Measurements from ENCODE around the gene ARHGAP24. TPM values are rescaled to one million over a fixed set of nuclear protein-coding genes. Genes with fewer than 3 reads are reported as not detected.

The ARHGAP24 gene
- polyA plus RNA-seq, 3 donors: 12.5 to 32.0 (median 18.8) TPM

GRCh38 chr4:86048426-86048825 is 573.5 kb downstream of the ARHGAP24 start:
- Mint-ChIP-seq H3K4me3 (no peak overlapping the region), H3K36me3 (no peaks in the 10 kb centered on the region), H3K27ac (no peak overlapping the region), H3K9me3 (no peaks in the 10 kb centered on the region), H3K4me1 (no peaks in the 10 kb centered on the region), H3K27me3 (ENCODE audit: low read depth in 3 of 3) (peaks cover 1 to 2% (median 2%) of the 10 kb centered on the region in 3 donors)
- intact Hi-C loops (cut with micrococcal nuclease): loop anchor here (10.0 kb wide), 1 partner anchor 904 kb away; no protein-coding TSS in a partner anchor
- no peaks in the 10 kb centered on the region for H3K27me3 ChIP-seq (ENCODE audit: control insufficient read depth in 2 of 2, insufficient read depth in 2 of 2, low read length in 2 of 2)
- no peaks in the 10 kb centered on the region for H4K20me1 ChIP-seq (ENCODE audit: insufficient read depth, low read length)
- no CpG with 5 or more reads among the region's 1 CpG for WGBS (ENCODE audit: insufficient coverage)
- no peaks in the 10 kb centered on the region for H3K4me1 ChIP-seq (ENCODE audit: control insufficient read depth in 1 of 2, insufficient read depth in 2 of 2, low read length in 2 of 2)
- no peaks in the 10 kb centered on the region for H3K9me3 ChIP-seq (replicated peaks in 1 of 2; ENCODE audit: control insufficient read depth in 1 of 2, insufficient read depth in 1 of 2, low read length in 2 of 2)
- no peak overlapping the region for H3K4me2 ChIP-seq (replicated peaks; ENCODE audit: extremely low read depth, low read length, poor library complexity, severe bottlenecking)
- H3K79me2 ChIP-seq (ENCODE audit: insufficient read depth, low read length): no peaks in the 10 kb centered on the region
- no peak overlapping the region for H3K9ac ChIP-seq (ENCODE audit: insufficient read depth, low read length, poor library complexity, severe bottlenecking)
- no peak for TF ChIP-seq CTCF (IDR thresholded peaks at IDR 0.05)
- no peak overlapping the region for H2AFZ ChIP-seq (ENCODE audit: insufficient read depth, low read depth, low read length, poor library complexity, severe bottlenecking)
- no peak overlapping the region for H3K4me3 ChIP-seq (replicated peaks in 1 of 3; ENCODE audit: low read depth in 2 of 3, low read length in 3 of 3)
- H3K27ac ChIP-seq (ENCODE audit: low read depth in 1 of 2, low read length in 2 of 2): no peak overlapping the region
- H3K36me3 ChIP-seq (replicated peaks in 1 of 2; ENCODE audit: control insufficient read depth in 1 of 2, insufficient read depth in 2 of 2, low read length in 2 of 2): no peaks in the 10 kb centered on the region
- no peak for DNase-seq

GRCh38 chr4:86050496-86050895 is 575.5 kb downstream of the ARHGAP24 start:
- no peaks in the 10 kb centered on the region for H3K27me3 ChIP-seq (ENCODE audit: control insufficient read depth in 2 of 2, insufficient read depth in 2 of 2, low read length in 2 of 2)
- H3K4me2 ChIP-seq (replicated peaks; ENCODE audit: extremely low read depth, low read length, poor library complexity, severe bottlenecking): no peak overlapping the region
- no peak for TF ChIP-seq CTCF (IDR thresholded peaks at IDR 0.05)

More at GRCh38 chr4:86050496-86050895, 575.5 kb downstream of the ARHGAP24 start:
- no peaks in the 10 kb centered on the region for H3K36me3 Mint-ChIP-seq
- no peak overlapping the region for H3K9ac ChIP-seq (ENCODE audit: insufficient read depth, low read length, poor library complexity, severe bottlenecking)
- no peak overlapping the region for H3K4me3 Mint-ChIP-seq
- no peaks in the 10 kb centered on the region for H3K4me1 ChIP-seq (ENCODE audit: control insufficient read depth in 1 of 2, insufficient read depth in 2 of 2, low read length in 2 of 2)
- no peaks in the 10 kb centered on the region for H4K20me1 ChIP-seq (ENCODE audit: insufficient read depth, low read length)
- no peak overlapping the region for H3K4me3 ChIP-seq (replicated peaks in 1 of 3; ENCODE audit: low read depth in 2 of 3, low read length in 3 of 3)
- H3K27ac ChIP-seq (ENCODE audit: low read depth in 1 of 2, low read length in 2 of 2): no peak overlapping the region
- DNase-seq: no peak
- H3K9me3 ChIP-seq (replicated peaks in 1 of 2; ENCODE audit: control insufficient read depth in 1 of 2, insufficient read depth in 1 of 2, low read length in 2 of 2): no peaks in the 10 kb centered on the region
- H3K79me2 ChIP-seq (ENCODE audit: insufficient read depth, low read length): no peaks in the 10 kb centered on the region
- H2AFZ ChIP-seq (ENCODE audit: insufficient read depth, low read depth, low read length, poor library complexity, severe bottlenecking): no peak overlapping the region
- no peaks in the 10 kb centered on the region for H3K9me3 Mint-ChIP-seq
- no CpG with 5 or more reads among the region's 1 CpG for WGBS (ENCODE audit: insufficient coverage)
- H3K36me3 ChIP-seq (replicated peaks in 1 of 2; ENCODE audit: control insufficient read depth in 1 of 2, insufficient read depth in 2 of 2, low read length in 2 of 2): no peaks in the 10 kb centered on the region
- intact Hi-C loops (cut with micrococcal nuclease): no loop called here
- H3K27me3 Mint-ChIP-seq (ENCODE audit: low read depth in 3 of 3): peaks cover 2 to 3% (median 2%) of the 10 kb centered on the region in 3 donors
- no peaks in the 10 kb centered on the region for H3K4me1 Mint-ChIP-seq
- no peak overlapping the region for H3K27ac Mint-ChIP-seq

Small RNA genes within 50 kb of the gene (small RNA-seq; reads per million reads assigned to genes)
- not detected for gene MIR4451 (ENCODE audit: insufficient read length, low read depth)

Data from CD14-positive monocyte (primary cell).